AG10803 (cell line): ENCODE data around the gene PPP1R11.
"Not testable (repeated sequence)": the region's sequence is repeated elsewhere in the genome, so short reads cannot be mapped to it uniquely, and the experiment has no call there.

Experiments used
- DNase-seq: peaks from one replicate; pipeline ENCODE4 v3.0.0; 2010; ENCODE audit warnings: low read depth
- H3K4me3 ChIP-seq: 2 replicates; pipeline ENCODE4 v1.5.1; 2011; ENCODE audit warnings: mild to moderate bottlenecking, low read length, control low read depth
- CTCF ChIP-seq: conservative IDR thresholded peaks from 2 replicates; pipeline ENCODE4 v1.5.1; 2011; ENCODE audit warnings: mild to moderate bottlenecking, low read length, control low read depth, inconsistent platforms

PPP1R11 gene

GRCh38 chr6:30066577-30067459 is at the start of gene PPP1R11:
Gene PPP1R11, plus strand, starts transcription at chr6:30067198. Its CDS starts 213 bp downstream, at chr6:30067411.
- TF ChIP-seq CTCF = no peak
- DNase-seq = peak; percentile 99

GRCh38 chr6:30019819-30020218 is 47.2 kb upstream of the PPP1R11 start:
- no peak overlapping the region for H3K4me3 ChIP-seq
- no peak for TF ChIP-seq CTCF
- no peak for DNase-seq

More at GRCh38 chr6:30066577-30067459, at the start of gene PPP1R11:
- H3K4me3 ChIP-seq = peak within 1 kb of the TSS; percentile 96

GRCh38 chr6:30020626-30021025 is 46.4 kb upstream of the PPP1R11 start:
- no peak for TF ChIP-seq CTCF
- no peak overlapping the region for H3K4me3 ChIP-seq
- no peak for DNase-seq

GRCh38 chr6:30022189-30022588 is 44.8 kb upstream of the PPP1R11 start:
- H3K4me3 ChIP-seq = no peak overlapping the region
- no peak for TF ChIP-seq CTCF
- no peak for DNase-seq

GRCh38 chr6:30022712-30023111 is 44.3 kb upstream of the PPP1R11 start:
- DNase-seq = not testable (repeated sequence)

GRCh38 chr6:30025186-30025585 is 41.8 kb upstream of the PPP1R11 start:
- H3K4me3 ChIP-seq = no peak overlapping the region
- TF ChIP-seq CTCF = no peak
- DNase-seq = no peak

More at GRCh38 chr6:30022712-30023111, 44.3 kb upstream of the PPP1R11 start:
- H3K4me3 ChIP-seq = not testable (repeated sequence)

GRCh38 chr6:30029588-30029987 is 37.4 kb upstream of the PPP1R11 start:
- no peak overlapping the region for H3K4me3 ChIP-seq
- TF ChIP-seq CTCF = no peak
- DNase-seq = no peak
